Stimulated activated naive CD8-positive, alpha-beta T cell treated with anti-CD3 and anti-CD28 coated beads, Interleukin-15, amount 100 ng/mL, for 72 hours (primary cell): Measurements from ENCODE around the gene CWC27.

Experiments used
- ATAC-seq: fragments of 150-1000 bp; cut with Tn5 transposase; 2 replicates; pipeline ENCODE4 v1.10.0; 2021; ENCODE audit warnings: mild to moderate bottlenecking, moderate library complexity
- DNase-seq, 2 donors: peaks; one replicate each; pipeline ENCODE4 v3.0.0; 2021 to 2022
- H3K27ac Mint-ChIP-seq, 2 donors: one replicate each; pipeline ENCODE4 v1.8.0; 2022; ENCODE audit warnings: mild to moderate bottlenecking in 2 of 2, mixed read lengths in 2 of 2, moderate library complexity in 2 of 2
- H3K27me3 Mint-ChIP-seq: one replicate; pipeline ENCODE4 v1.8.0; 2022; ENCODE audit warnings: mixed read lengths
- H3K4me1 Mint-ChIP-seq: one replicate; pipeline ENCODE4 v1.8.0; 2022; ENCODE audit warnings: mild to moderate bottlenecking, mixed read lengths
- H3K4me3 Mint-ChIP-seq, 2 donors: one replicate each; pipeline ENCODE4 v1.8.0; 2022; ENCODE audit warnings: mild to moderate bottlenecking in 2 of 2, mixed read lengths in 2 of 2, moderate library complexity in 1 of 2
- H3K9me3 Mint-ChIP-seq, 2 donors: one replicate each; pipeline ENCODE4 v1.8.0; 2022; ENCODE audit warnings: mixed read lengths in 2 of 2

CWC27 gene

GRCh38 chr5:64767959-64768357 lies 772 bp upstream of the CWC27 start:
- Mint-ChIP-seq H3K27ac (peak overlapping the region; percentile 100), H3K9me3 (no peaks in the 10 kb centered on the region), H3K4me3 (peak overlapping the region; percentile 98 to 100), H3K4me1 (peaks cover 41% of the 10 kb centered on the region), H3K27me3 (no peaks in the 10 kb centered on the region)
- ATAC-seq (peak; percentile 42), DNase-seq (no peak)

GRCh38 chr5:64769855-64770254 lies 1.1 kb downstream of the CWC27 start:
- Mint-ChIP-seq H3K27me3 (no peaks in the 10 kb centered on the region), H3K4me3 (peak overlapping the region; percentile 98 to 100), H3K9me3 (no peaks in the 10 kb centered on the region), H3K4me1 (peaks cover 41% of the 10 kb centered on the region), H3K27ac (peak overlapping the region in 1 of 2 donors; percentile 100)
- DNase-seq (no peak), ATAC-seq (no peak)

GRCh38 chr5:64771736-64772135 lies 3.0 kb downstream of the CWC27 start:
- ATAC-seq = no peak
- H3K27ac Mint-ChIP-seq = no peak overlapping the region
- peaks cover 31% of the 10 kb centered on the region for H3K4me1 Mint-ChIP-seq
- no peak for DNase-seq
- H3K27me3 Mint-ChIP-seq = no peaks in the 10 kb centered on the region
- H3K9me3 Mint-ChIP-seq = no peaks in the 10 kb centered on the region
- no peak overlapping the region for H3K4me3 Mint-ChIP-seq

GRCh38 chr5:64773533-64773932 lies 4.8 kb downstream of the CWC27 start:
- Mint-ChIP-seq H3K27me3 (no peaks in the 10 kb centered on the region), H3K4me1 (peaks cover 28% of the 10 kb centered on the region), H3K27ac (no peak overlapping the region), H3K9me3 (no peaks in the 10 kb centered on the region), H3K4me3 (no peak overlapping the region)
- DNase-seq (no peak), ATAC-seq (no peak)

- no peak for DNase-seq
- Mint-ChIP-seq H3K27ac (no peak overlapping the region), H3K4me1 (peaks cover 22% of the 10 kb centered on the region), H3K9me3 (no peaks in the 10 kb centered on the region), H3K4me3 (no peak overlapping the region), H3K27me3 (no peaks in the 10 kb centered on the region)
- no peak for ATAC-seq
Observed at GRCh38 chr5:64775291-64775690, 6.6 kb downstream of the CWC27 start.

- ATAC-seq (peak; percentile 78), DNase-seq (peak; percentile 50 to 56)
- Mint-ChIP-seq H3K4me1 (peaks cover 5% of the 10 kb centered on the region), H3K4me3 (no peak overlapping the region), H3K27me3 (no peaks in the 10 kb centered on the region), H3K27ac (no peak overlapping the region), H3K9me3 (no peaks in the 10 kb centered on the region)
Observed at GRCh38 chr5:64784451-64785025, 15.8 kb downstream of the CWC27 start.

- no peak for DNase-seq
- no peak overlapping the region for H3K4me3 Mint-ChIP-seq
- no peak for ATAC-seq
- no peaks in the 10 kb centered on the region for H3K9me3 Mint-ChIP-seq
- H3K27ac Mint-ChIP-seq = no peak overlapping the region
- no peaks in the 10 kb centered on the region for H3K27me3 Mint-ChIP-seq
- no peaks in the 10 kb centered on the region for H3K4me1 Mint-ChIP-seq
Observed at GRCh38 chr5:64786372-64786771, 17.6 kb downstream of the CWC27 start.

GRCh38 chr5:64788156-64788555 lies 19.4 kb downstream of the CWC27 start:
- H3K4me1 Mint-ChIP-seq = no peaks in the 10 kb centered on the region
- no peaks in the 10 kb centered on the region for H3K9me3 Mint-ChIP-seq
- ATAC-seq (no peak), DNase-seq (no peak)
- no peak overlapping the region for H3K27ac Mint-ChIP-seq
- no peak overlapping the region for H3K4me3 Mint-ChIP-seq
- H3K27me3 Mint-ChIP-seq = no peaks in the 10 kb centered on the region

GRCh38 chr5:64789457-64789856 lies 20.7 kb downstream of the CWC27 start:
- H3K27me3 Mint-ChIP-seq = no peaks in the 10 kb centered on the region
- no peaks in the 10 kb centered on the region for H3K9me3 Mint-ChIP-seq
- no peak overlapping the region for H3K4me3 Mint-ChIP-seq
- H3K27ac Mint-ChIP-seq = no peak overlapping the region
- H3K4me1 Mint-ChIP-seq = no peaks in the 10 kb centered on the region
- ATAC-seq = no peak
- no peak for DNase-seq

GRCh38 chr5:64790210-64790609 lies 21.5 kb downstream of the CWC27 start:
- no peak overlapping the region for H3K27ac Mint-ChIP-seq
- no peaks in the 10 kb centered on the region for H3K4me1 Mint-ChIP-seq
- no peak overlapping the region for H3K4me3 Mint-ChIP-seq
- no peak for DNase-seq
- H3K27me3 Mint-ChIP-seq = no peaks in the 10 kb centered on the region
- no peaks in the 10 kb centered on the region for H3K9me3 Mint-ChIP-seq
- ATAC-seq = no peak

- H3K27ac Mint-ChIP-seq = no peak overlapping the region
Observed at GRCh38 chr5:64792469-64792868, 23.7 kb downstream of the CWC27 start.

GRCh38 chr5:64794053-64794770 lies 25.5 kb downstream of the CWC27 start:
- Mint-ChIP-seq H3K4me1 (no peaks in the 10 kb centered on the region), H3K27ac (peak overlapping the region in 1 of 2 donors; percentile 40), H3K4me3 (no peak overlapping the region), H3K27me3 (no peaks in the 10 kb centered on the region), H3K9me3 (no peaks in the 10 kb centered on the region)
- DNase-seq = no peak
- no peak for ATAC-seq

More at GRCh38 chr5:64792469-64792868, 23.7 kb downstream of the CWC27 start:
- Mint-ChIP-seq H3K4me3 (no peak overlapping the region), H3K9me3 (no peaks in the 10 kb centered on the region), H3K27me3 (no peaks in the 10 kb centered on the region), H3K4me1 (no peaks in the 10 kb centered on the region)
- DNase-seq (no peak), ATAC-seq (no peak)

- H3K4me1 Mint-ChIP-seq = no peaks in the 10 kb centered on the region
- DNase-seq (no peak), ATAC-seq (no peak)
- H3K27me3 Mint-ChIP-seq = no peaks in the 10 kb centered on the region
- no peak overlapping the region for H3K27ac Mint-ChIP-seq
- H3K9me3 Mint-ChIP-seq = no peaks in the 10 kb centered on the region
- H3K4me3 Mint-ChIP-seq = no peak overlapping the region
Observed at GRCh38 chr5:64796301-64796700, 27.6 kb downstream of the CWC27 start.

- ATAC-seq = no peak
- no peaks in the 10 kb centered on the region for H3K4me1 Mint-ChIP-seq
- no peaks in the 10 kb centered on the region for H3K27me3 Mint-ChIP-seq
- H3K9me3 Mint-ChIP-seq = no peaks in the 10 kb centered on the region
- H3K4me3 Mint-ChIP-seq = no peak overlapping the region
- DNase-seq = no peak
- H3K27ac Mint-ChIP-seq = no peak overlapping the region
Observed at GRCh38 chr5:64800926-64801325, 32.2 kb downstream of the CWC27 start.

GRCh38 chr5:64806537-64806936 lies 37.8 kb downstream of the CWC27 start:
- Mint-ChIP-seq H3K9me3 (no peaks in the 10 kb centered on the region), H3K27me3 (no peaks in the 10 kb centered on the region), H3K4me3 (no peak overlapping the region), H3K27ac (no peak overlapping the region), H3K4me1 (no peaks in the 10 kb centered on the region)
- ATAC-seq (no peak), DNase-seq (no peak)

GRCh38 chr5:64807520-64807919 lies 38.8 kb downstream of the CWC27 start:
- H3K4me1 Mint-ChIP-seq = no peaks in the 10 kb centered on the region
- no peaks in the 10 kb centered on the region for H3K9me3 Mint-ChIP-seq
- ATAC-seq (no peak), DNase-seq (no peak)
- H3K27me3 Mint-ChIP-seq = no peaks in the 10 kb centered on the region
- no peak overlapping the region for H3K27ac Mint-ChIP-seq
- H3K4me3 Mint-ChIP-seq = no peak overlapping the region
